Muscle of back (tissue), 11 donors: ENCODE results near the gene COL4A1. TPM values are rescaled to one million over a fixed set of nuclear protein-coding genes. Genes with fewer than 3 reads are reported as not detected.

Experiments used
- DNase-seq, 3 donors: peaks; one replicate each; pipeline versions ENCODE4 v3.0.0 to v3.0.0-alpha.2; 2013
- polyA plus RNA-seq, 10 donors: library from polyadenylated mRNA; unstranded; fragments of 120-200 nt; gene quantifications; one replicate each; pipeline ENCODE4 v1.2.1, GENCODE V29; 2013; ENCODE audit not compliant: insufficient read length in 10 of 10

Gene COL4A1
- polyA plus RNA-seq, 10 donors, result 614 to 866 (median 684) TPM

GRCh38 chr13:110239280-110240125 lies 67.5 kb downstream of the COL4A1 start:
- no peak for DNase-seq

- DNase-seq, result peak in 1 of 3 donors; percentile 63
Observed at GRCh38 chr13:110238818-110239195, 68.2 kb downstream of the COL4A1 start.

- no peak for DNase-seq
Observed at GRCh38 chr13:110237875-110238817, 68.8 kb downstream of the COL4A1 start.

GRCh38 chr13:110236831-110237261 lies 70.1 kb downstream of the COL4A1 start:
- DNase-seq, result no peak

GRCh38 chr13:110236431-110236830 lies 70.5 kb downstream of the COL4A1 start:
- no peak for DNase-seq

GRCh38 chr13:110234532-110234931 lies 72.4 kb downstream of the COL4A1 start:
- DNase-seq, result no peak

GRCh38 chr13:110233951-110234280 lies 73.0 kb downstream of the COL4A1 start:
- DNase-seq, result no peak

- DNase-seq, result peak; percentile 91 to 96 (median 94)
Observed at GRCh38 chr13:110233181-110233950, 73.6 kb downstream of the COL4A1 start.

- peak in 1 of 3 donors; percentile 64 for DNase-seq
Observed at GRCh38 chr13:110232756-110233155, 74.2 kb downstream of the COL4A1 start.

GRCh38 chr13:110232142-110232541 lies 74.8 kb downstream of the COL4A1 start:
- DNase-seq, result no peak

GRCh38 chr13:110231348-110232047 lies 75.5 kb downstream of the COL4A1 start:
- no peak for DNase-seq

GRCh38 chr13:110230661-110231347 lies 76.2 kb downstream of the COL4A1 start:
- no peak for DNase-seq

GRCh38 chr13:110229905-110230563 lies 76.9 kb downstream of the COL4A1 start:
- no peak for DNase-seq

GRCh38 chr13:110228936-110229904 lies 77.7 kb downstream of the COL4A1 start:
- DNase-seq, result peak in 1 of 3 donors; percentile 56

GRCh38 chr13:110227864-110228643 lies 78.9 kb downstream of the COL4A1 start:
- DNase-seq, result no peak

GRCh38 chr13:110227416-110227815 lies 79.5 kb downstream of the COL4A1 start:
- no peak for DNase-seq

GRCh38 chr13:110225609-110226574 lies 81.1 kb downstream of the COL4A1 start:
- no peak for DNase-seq
